IMR-90 (cell line): ENCODE results near the gene RNF32. TPM values are rescaled to one million over a fixed set of nuclear protein-coding genes. Genes with fewer than 3 reads are reported as not detected.
A peak's percentile ranks its signal among the peaks of the same experiment; 100 is the strongest.

Source experiments
- ATAC-seq: fragments of 200-7000 bp; cut with Tn5 transposase; 2 replicates; pipeline ENCODE4 v1.9.1; 2020; ENCODE audit warnings: low read depth, mild to moderate bottlenecking, moderate library complexity
- BruUV-seq: library from RNA; stranded (reverse); fragments of 400-500 nt; replicated peaks from 2 replicates; lab custom pipeline; 2021; lab: Mats Ljungman, UMichigan
- CTCF ChIA-PET: fragments of 300-600 bp; formaldehyde crosslinking; extraction: SDS; loops from one replicate; lab custom pipeline; 2021; ENCODE audit warnings: antibody characterized with exemption; lab: Yijun Ruan, JAX
- POLR2A ChIA-PET: fragments of 300-600 bp; sonication (Branson Sonifier 250); formaldehyde crosslinking; loops from one replicate; lab custom pipeline; 2022; ENCODE audit warnings: antibody characterized with exemption; ENCODE audit not compliant: unreplicated experiment; lab: Charles Lee
- DNase-seq: peaks from one replicate; pipeline ENCODE4 v3.0.0; 2013
- H2AFZ ChIP-seq: replicated peaks from 2 replicates; pipeline ENCODE3; 2013; ENCODE audit warnings: low read length, mild to moderate bottlenecking; ENCODE audit not compliant: poor library complexity
- H2AK5ac ChIP-seq: 2 replicates; pipeline ENCODE4 v1.6.1; 2013; ENCODE audit warnings: low read depth, low read length, inconsistent platforms
- H2AK9ac ChIP-seq: replicated peaks from 2 replicates; pipeline ENCODE3; 2013; ENCODE audit warnings: mild to moderate bottlenecking, low read depth, low read length, moderate library complexity; ENCODE audit not compliant: poor library complexity
- H2BK120ac ChIP-seq: 2 replicates; pipeline ENCODE4 v1.6.1; 2013; ENCODE audit warnings: low read depth, low read length, inconsistent platforms
- H2BK15ac ChIP-seq: 3 replicates; pipeline ENCODE4 v1.6.1; 2013; ENCODE audit warnings: low read depth, low read length, inconsistent platforms
- H2BK20ac ChIP-seq: 2 replicates; pipeline ENCODE4 v1.6.1; 2013; ENCODE audit warnings: low read depth, mild to moderate bottlenecking, inconsistent platforms, low read length, moderate library complexity
- H2BK5ac ChIP-seq: 2 replicates; pipeline ENCODE4 v1.6.1; 2013; ENCODE audit warnings: mild to moderate bottlenecking, low read depth, low read length, inconsistent platforms; ENCODE audit not compliant: poor library complexity, severe bottlenecking
- H3K14ac ChIP-seq: replicated peaks from 2 replicates; pipeline ENCODE4 v1.6.1; 2013; ENCODE audit warnings: low read depth, low read length, inconsistent platforms
- H3K18ac ChIP-seq: 2 replicates; pipeline ENCODE4 v1.6.1; 2013; ENCODE audit warnings: low read depth, low read length, control low read depth
- H3K23ac ChIP-seq: 2 replicates; pipeline ENCODE4 v1.6.1; 2013; ENCODE audit warnings: low read depth, low read length, inconsistent platforms
- H3K27ac ChIP-seq: 2 replicates; pipeline ENCODE4 v1.5.1; 2013; ENCODE audit warnings: mild to moderate bottlenecking, control low read depth, low read length; ENCODE audit not compliant: insufficient read depth
- H3K27me3 ChIP-seq: 2 replicates; pipeline ENCODE4 v1.6.1; 2013; ENCODE audit warnings: low read length; ENCODE audit not compliant: control insufficient read depth, insufficient read depth
- H3K36me3 ChIP-seq: 2 replicates; pipeline ENCODE4 v1.6.1; 2013; ENCODE audit warnings: low read length, mixed read lengths; ENCODE audit not compliant: control insufficient read depth, insufficient read depth
- H3K4ac ChIP-seq: 2 replicates; pipeline ENCODE4 v1.6.1; 2013; ENCODE audit warnings: low read depth, low read length, inconsistent platforms
- H3K4me1 ChIP-seq: 2 replicates; pipeline ENCODE4 v1.6.1; 2013; ENCODE audit warnings: low read length, mixed read lengths; ENCODE audit not compliant: control insufficient read depth, insufficient read depth
- H3K4me2 ChIP-seq: 2 replicates; pipeline ENCODE4 v1.6.1; 2013; ENCODE audit warnings: low read depth, mild to moderate bottlenecking, control low read depth, low read length, moderate library complexity
- H3K4me3 ChIP-seq: 2 replicates; pipeline ENCODE4 v1.5.1; 2013; ENCODE audit warnings: low read depth, mild to moderate bottlenecking, control low read depth, low read length, moderate library complexity; ENCODE audit not compliant: insufficient read depth
- H3K56ac ChIP-seq: 2 replicates; pipeline ENCODE4 v1.6.1; 2013; ENCODE audit warnings: low read length, inconsistent platforms; ENCODE audit not compliant: insufficient read depth; ENCODE audit errors: extremely low read depth
- H3K79me1 ChIP-seq, 2 experiments: 2 replicates each; pipeline ENCODE4 v1.6.1; 2013; ENCODE audit warnings: low read length in 2 of 2, inconsistent platforms in 1 of 2, low read depth in 1 of 2
- H3K9ac ChIP-seq: 2 replicates; pipeline ENCODE4 v1.6.1; 2013; ENCODE audit warnings: low read depth, low read length, control low read depth
- H3K9me1 ChIP-seq: 2 replicates; pipeline ENCODE4 v1.6.1; 2013; ENCODE audit warnings: low read length, inconsistent platforms; ENCODE audit not compliant: insufficient read depth
- H3K9me3 ChIP-seq: 2 replicates; pipeline ENCODE4 v1.6.1; 2013; ENCODE audit warnings: low read length; ENCODE audit not compliant: control insufficient read depth, insufficient read depth
- H4K20me1 ChIP-seq: 2 replicates; pipeline ENCODE4 v1.6.1; 2013; ENCODE audit warnings: low read length, inconsistent platforms; ENCODE audit not compliant: insufficient read depth
- H4K5ac ChIP-seq: 2 replicates; pipeline ENCODE4 v1.6.1; 2013; ENCODE audit warnings: mild to moderate bottlenecking, low read depth, low read length, control low read depth
- H4K8ac ChIP-seq, 2 experiments: 2 replicates each; pipeline ENCODE4 v1.6.1; 2013; ENCODE audit warnings: low read depth in 2 of 2, low read length in 2 of 2, control low read depth in 1 of 2, inconsistent platforms in 1 of 2
- H4K91ac ChIP-seq: 2 replicates; pipeline ENCODE4 v1.6.1; 2013; ENCODE audit warnings: low read depth, low read length, inconsistent platforms; ENCODE audit not compliant: insufficient read depth
- CEBPB ChIP-seq: IDR thresholded peaks from 2 replicates; pipeline ENCODE4 v1.6.1; 2012; ENCODE audit warnings: low read depth, low read length, improper control_type of control experiment
- FOS ChIP-seq: fragments of 150-350 bp; IDR thresholded peaks from 2 replicates; pipeline ENCODE4 v1.6.1; 2016; ENCODE audit warnings: low read depth, low read length
- RAD21 ChIP-seq: IDR thresholded peaks from 2 replicates; pipeline ENCODE4 v1.6.1; 2012; ENCODE audit warnings: low read length, improper control_type of control experiment
- RFX5 ChIP-seq: IDR thresholded peaks from 2 replicates; pipeline ENCODE4 v1.8.0; 2012; ENCODE audit warnings: low read depth, mild to moderate bottlenecking, low read length, moderate library complexity
- WGBS, 2 experiments: methylation state at CpG; one replicate each; pipeline versions ENCODE4 v1.1.5 to v1.1.7; 2013; ENCODE audit warnings: missing lambda C conversion rate in 2 of 2; ENCODE audit not compliant: insufficient read length in 1 of 2; ENCODE audit errors: extremely low coverage in 2 of 2; 5-methylcytosine and 5-hydroxymethylcytosine counted together
- dilution Hi-C: fragments of 300-500 bp; cut with HindIII; formaldehyde crosslinking; loops from one replicate; pipeline ENCODE4 v1.14.3; 2018; ENCODE audit warnings: low sequenced_read_pairs; ENCODE audit not compliant: unreplicated experiment
- in situ Hi-C: fragments of 300-500 bp; cut with MboI; formaldehyde crosslinking; loops from 3 replicates; pipeline ENCODE4 v1.14.3; 2019; ENCODE audit warnings: low sequenced_read_pairs, inconsistent platforms, mixed read lengths
- intact Hi-C: fragments of 100-400 bp; cut with micrococcal nuclease; formaldehyde crosslinking; loops from 2 replicates; pipeline ENCODE4 v1.10.0; 2022
- polyA plus RNA-seq, 3 experiments: library from polyadenylated mRNA; depleted of rRNA; stranded (reverse); fragments of >200 nt; gene quantifications; 2 replicates each; pipeline ENCODE4 v1.2.3, GENCODE V29; 2012; ENCODE audit warnings: low replicate concordance in 1 of 3
- total RNA-seq: library from RNA; depleted of rRNA; stranded (reverse); fragments of >200 nt; gene quantifications from 2 replicates; pipeline ENCODE4 v1.2.3, GENCODE V29; 2012

RNF32 gene
- total and polyA plus RNA-seq, 2 of the 4 experiments (the other 2 are of a cell fraction) = 0.36 to 0.63 TPM

DNA sequence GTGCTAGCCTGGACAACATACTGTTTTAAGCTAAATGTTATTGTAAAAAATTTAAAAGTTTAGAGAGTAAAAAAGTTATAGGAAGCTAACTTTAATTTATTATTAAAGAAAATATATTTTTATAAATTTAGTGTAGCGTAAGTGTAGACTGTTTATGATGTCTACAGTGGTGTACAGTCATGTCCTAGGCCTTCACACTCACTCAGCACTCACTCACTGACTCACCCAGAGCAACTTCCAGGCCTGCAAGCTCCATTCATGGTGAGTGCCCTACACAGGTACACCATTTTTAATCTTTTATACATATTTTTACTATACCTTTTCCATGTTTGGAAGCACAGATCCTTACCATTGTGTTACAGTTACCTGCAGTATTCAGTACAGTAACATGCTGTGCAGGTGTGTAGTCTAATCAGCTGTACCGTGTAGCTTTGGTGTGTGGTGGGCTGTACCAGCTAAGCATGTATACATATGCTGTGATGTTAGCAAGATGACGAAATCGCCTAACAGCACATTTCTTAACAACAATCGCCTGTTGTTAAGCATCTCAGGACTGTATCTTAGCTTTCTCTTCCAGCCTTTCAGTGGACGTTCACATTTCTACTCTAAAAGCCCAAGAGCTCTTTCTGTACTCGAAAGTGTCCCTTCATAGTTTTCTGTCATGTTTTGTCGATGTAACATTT, 12.5 kb downstream of the RNF32 start:
- DNase-seq (peak; percentile 62), ATAC-seq (peak; percentile 41; the same call in 1 of the 2 replicates)
- TF ChIP-seq CEBPB (peak; percentile 67), RFX5 (no peak), RAD21 (no peak), FOS (peak; percentile 47; the same call in 1 of the 2 replicates)
- Histone ChIP-seq H3K27me3 (no peaks in the 10 kb centered on the region), H3K36me3 (no peaks in the 10 kb centered on the region), H2BK120ac (no peak overlapping the region), H3K4me2 (no peak overlapping the region), H3K4ac (no peak overlapping the region), H4K91ac (no peak overlapping the region), H2AK5ac (no peak overlapping the region), H3K56ac (no peak overlapping the region), H3K9ac (no peak overlapping the region), H3K27ac (no peak overlapping the region), H4K8ac (no peak overlapping the region), H3K4me1 (no peaks in the 10 kb centered on the region; the same call in 1 of the 2 replicates), H4K5ac (no peak overlapping the region), H3K9me3 (no peaks in the 10 kb centered on the region), H3K14ac (0 out of 2 replicates have a peak overlapping the region, but pooled peaks have one; percentile 32), H3K9me1 (peaks cover 4% of the 10 kb centered on the region), H2AFZ (no peak overlapping the region), H4K20me1 (no peaks in the 10 kb centered on the region), H2BK5ac (no peak overlapping the region), H3K23ac (no peak overlapping the region), H2BK15ac (no peak overlapping the region), H3K18ac (no peak overlapping the region; the same call in 1 of the 2 replicates), H3K4me3 (no peak overlapping the region), H3K79me1 (no peaks in the 10 kb centered on the region), H2BK20ac (no peak overlapping the region), H2AK9ac (no peak overlapping the region)
- intact Hi-C loops = loop anchor here (5.0 kb wide), 1 partner anchor 856 kb away; no protein-coding TSS in a partner anchor
- dilution Hi-C loops = no loop called here
- POLR2A ChIA-PET = no interaction called here
- CTCF ChIA-PET = interaction anchor here (0.6 kb wide), 1 partner anchor 92 kb away, joined by 3 read pairs; no protein-coding TSS in a partner anchor
- no TSS peak for BruUV-seq
- WGBS, 2 experiments = 76% methylated on average over 3 of the region's 8 CpGs; no CpG with 5 or more reads in 1 of the 2 experiments
- in situ Hi-C loops = no loop called here
